HEK293T (cell line): Measurements from ENCODE around the gene GOLGA1.

ENCODE experiments used
- BHLHE40 ChIP-seq: fragments of 450-650 bp; IDR thresholded peaks from 2 replicates; pipeline ENCODE4 v1.6.1; 2016; ENCODE audit warnings: mild to moderate bottlenecking, moderate library complexity, borderline replicate concordance
- CTBP1 ChIP-seq: fragments of 450-650 bp; IDR thresholded peaks from 2 replicates; pipeline ENCODE4 v1.6.1; 2016; ENCODE audit warnings: borderline replicate concordance
- FOXA1 ChIP-seq: fragments of 450-650 bp; IDR thresholded peaks from 2 replicates; pipeline ENCODE4 v1.6.1; 2016; ENCODE audit warnings: mild to moderate bottlenecking
- FOXK2 ChIP-seq: fragments of 450-650 bp; IDR thresholded peaks from 2 replicates; pipeline ENCODE4 v1.6.1; 2016; ENCODE audit warnings: mild to moderate bottlenecking
- HDGF ChIP-seq: fragments of 450-650 bp; IDR thresholded peaks from 2 replicates; pipeline ENCODE4 v1.6.1; 2017; ENCODE audit warnings: antibody characterized with exemption, borderline replicate concordance
- L3MBTL2 ChIP-seq: fragments of 450-650 bp; conservative IDR thresholded peaks from 2 replicates; pipeline ENCODE4 v1.6.1; 2016; ENCODE audit warnings: mild to moderate bottlenecking
- LEF1 ChIP-seq: fragments of 450-650 bp; IDR thresholded peaks from 2 replicates; pipeline ENCODE4 v1.6.1; 2017; ENCODE audit warnings: mild to moderate bottlenecking, borderline replicate concordance
- NFRKB ChIP-seq: fragments of 450-650 bp; IDR thresholded peaks from 2 replicates; pipeline ENCODE4 v1.6.1; 2016; ENCODE audit warnings: mild to moderate bottlenecking, moderate library complexity
- PKNOX1 ChIP-seq: fragments of 450-650 bp; IDR thresholded peaks from 2 replicates; pipeline ENCODE4 v1.6.1; 2016
- SUZ12 ChIP-seq: fragments of 450-650 bp; IDR thresholded peaks from 2 replicates; pipeline ENCODE4 v1.6.1; 2016; ENCODE audit warnings: mild to moderate bottlenecking
- TARDBP ChIP-seq: fragments of 450-650 bp; IDR thresholded peaks from 2 replicates; pipeline ENCODE4 v1.6.1; 2016
- ZNF384 ChIP-seq: fragments of 450-650 bp; IDR thresholded peaks from 2 replicates; pipeline ENCODE4 v1.6.1; 2016

- no peak for TF ChIP-seq HDGF
- no peak for TF ChIP-seq FOXA1
- no peak for TF ChIP-seq LEF1
- TF ChIP-seq ZNF384 = no peak
- no peak for TF ChIP-seq TARDBP
- TF ChIP-seq SUZ12 = no peak
- no peak for TF ChIP-seq L3MBTL2
- TF ChIP-seq CTBP1 = no peak
- no peak for TF ChIP-seq BHLHE40
- TF ChIP-seq FOXK2 = no peak
- no peak for TF ChIP-seq NFRKB
- TF ChIP-seq PKNOX1 = no peak
Measured at GRCh38 chr9:124929464-124929863, 11.4 kb downstream of the GOLGA1 start.
